Stimulated activated CD8-positive, alpha-beta memory T cell treated with anti-CD3 and anti-CD28 coated beads, Interleukin-2, amount 100 ng/mL, for 1 hour (primary cell): ENCODE results near the gene CNKSR1.

Experiments used
- DNase-seq, 2 donors: peaks; one replicate each; pipeline ENCODE4 v3.0.0-alpha.2; 2020; ENCODE audit warnings: low read depth in 2 of 2

CNKSR1 gene, protein sequence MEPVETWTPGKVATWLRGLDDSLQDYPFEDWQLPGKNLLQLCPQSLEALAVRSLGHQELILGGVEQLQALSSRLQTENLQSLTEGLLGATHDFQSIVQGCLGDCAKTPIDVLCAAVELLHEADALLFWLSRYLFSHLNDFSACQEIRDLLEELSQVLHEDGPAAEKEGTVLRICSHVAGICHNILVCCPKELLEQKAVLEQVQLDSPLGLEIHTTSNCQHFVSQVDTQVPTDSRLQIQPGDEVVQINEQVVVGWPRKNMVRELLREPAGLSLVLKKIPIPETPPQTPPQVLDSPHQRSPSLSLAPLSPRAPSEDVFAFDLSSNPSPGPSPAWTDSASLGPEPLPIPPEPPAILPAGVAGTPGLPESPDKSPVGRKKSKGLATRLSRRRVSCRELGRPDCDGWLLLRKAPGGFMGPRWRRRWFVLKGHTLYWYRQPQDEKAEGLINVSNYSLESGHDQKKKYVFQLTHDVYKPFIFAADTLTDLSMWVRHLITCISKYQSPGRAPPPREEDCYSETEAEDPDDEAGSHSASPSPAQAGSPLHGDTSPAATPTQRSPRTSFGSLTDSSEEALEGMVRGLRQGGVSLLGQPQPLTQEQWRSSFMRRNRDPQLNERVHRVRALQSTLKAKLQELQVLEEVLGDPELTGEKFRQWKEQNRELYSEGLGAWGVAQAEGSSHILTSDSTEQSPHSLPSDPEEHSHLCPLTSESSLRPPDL

DNA sequence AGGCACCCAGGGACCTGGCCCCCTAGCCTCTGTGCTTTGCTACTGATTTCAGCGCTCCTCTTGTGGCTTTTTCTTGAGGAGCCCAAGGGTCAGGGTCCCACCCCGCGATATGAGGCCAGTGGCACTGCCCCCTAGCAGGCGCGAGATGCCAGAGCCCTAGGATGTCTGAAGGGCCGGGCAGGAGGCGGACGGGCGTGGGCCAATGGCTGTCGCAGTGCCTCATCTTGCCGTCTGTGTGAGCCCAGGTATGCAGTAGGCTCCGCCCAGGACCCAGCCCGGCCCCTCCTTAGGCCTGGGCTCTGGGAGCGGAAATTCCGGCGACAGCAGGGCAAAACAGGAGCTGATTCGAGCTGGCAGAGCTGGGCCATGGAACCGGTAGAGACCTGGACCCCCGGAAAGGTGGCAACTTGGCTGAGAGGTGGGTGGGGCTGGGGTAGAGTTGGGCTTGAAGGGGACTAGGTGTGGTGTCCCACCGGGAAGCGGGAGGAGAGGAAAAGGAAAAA lies at the start of gene CNKSR1:
TSS of gene CNKSR1 (plus strand) at position 310 of the 503 bp plus-strand sequence. CDS start at position 367, 57 bp downstream.
- DNase-seq = no peak

DNA sequence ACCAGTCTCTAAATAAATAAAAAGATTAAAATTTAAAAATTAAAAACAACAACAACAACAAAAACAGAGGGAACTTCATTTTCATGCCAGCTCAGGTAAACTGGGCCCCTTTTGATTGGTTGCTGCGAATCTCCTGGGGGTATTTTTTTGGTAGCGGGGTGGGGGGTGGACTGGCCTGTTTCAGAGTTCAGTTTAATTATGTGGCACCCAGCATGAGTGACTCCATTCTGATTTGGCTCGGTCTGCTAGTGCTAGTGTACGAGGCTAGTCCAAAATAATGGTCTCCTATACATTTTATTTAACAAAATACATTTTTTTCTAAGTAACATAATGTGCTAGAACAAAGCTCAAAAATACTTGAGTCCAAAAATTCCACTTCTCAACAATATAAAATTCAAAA lies 47.5 kb upstream of the CNKSR1 start:
- no peak for DNase-seq

DNA sequence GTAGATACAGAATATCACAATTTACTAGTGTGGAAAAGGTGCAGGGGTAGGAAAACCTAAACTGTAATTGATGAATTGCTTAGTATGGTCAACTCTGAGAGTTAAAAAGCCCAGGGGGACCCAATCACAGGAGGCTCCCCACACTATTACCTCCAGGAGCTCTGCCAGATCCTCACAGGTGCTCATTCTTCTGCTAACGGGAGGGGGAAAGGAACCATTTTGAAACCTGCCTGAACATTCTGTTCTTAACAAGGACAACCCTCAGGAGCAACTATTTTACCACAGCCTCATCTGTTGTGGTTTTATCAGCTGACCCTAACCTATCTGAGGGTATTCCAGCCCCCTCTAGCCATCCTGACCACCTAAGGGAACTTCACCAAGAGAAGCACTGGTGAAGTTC lies 46.6 kb upstream of the CNKSR1 start:
- no peak for DNase-seq

DNA sequence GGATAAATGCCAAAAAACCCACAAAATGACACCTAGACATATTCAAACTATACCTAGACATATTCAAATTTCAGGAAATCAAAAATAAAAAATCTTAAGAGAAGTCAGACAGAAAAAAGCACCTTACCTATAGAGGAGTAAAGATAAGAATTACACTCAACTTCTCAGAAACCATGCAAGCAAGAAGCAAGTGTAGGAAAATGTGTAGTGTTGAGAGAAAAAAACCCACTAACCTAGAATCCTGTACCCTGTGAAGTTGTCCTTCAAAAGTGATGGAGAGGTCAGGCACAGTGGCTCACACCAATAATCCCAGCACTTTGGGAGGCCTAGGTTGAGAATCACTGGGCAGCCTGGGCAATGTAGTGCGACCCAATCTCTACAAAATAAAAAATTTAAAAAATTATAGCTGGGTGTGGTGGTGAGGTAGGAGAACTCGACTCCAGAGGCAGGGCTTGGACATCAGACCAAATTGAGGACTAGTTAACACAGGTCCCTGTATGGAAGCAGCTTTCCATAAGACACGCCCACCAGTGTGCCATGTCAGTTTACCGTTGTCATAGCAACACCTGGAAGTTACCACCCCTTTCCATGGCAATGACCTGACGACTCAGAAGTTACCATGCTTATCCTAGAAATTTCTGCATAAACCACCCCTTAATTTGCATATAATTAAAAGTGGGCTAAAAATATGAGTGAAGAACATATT lies 45.0 kb upstream of the CNKSR1 start:
- no peak for DNase-seq

DNA sequence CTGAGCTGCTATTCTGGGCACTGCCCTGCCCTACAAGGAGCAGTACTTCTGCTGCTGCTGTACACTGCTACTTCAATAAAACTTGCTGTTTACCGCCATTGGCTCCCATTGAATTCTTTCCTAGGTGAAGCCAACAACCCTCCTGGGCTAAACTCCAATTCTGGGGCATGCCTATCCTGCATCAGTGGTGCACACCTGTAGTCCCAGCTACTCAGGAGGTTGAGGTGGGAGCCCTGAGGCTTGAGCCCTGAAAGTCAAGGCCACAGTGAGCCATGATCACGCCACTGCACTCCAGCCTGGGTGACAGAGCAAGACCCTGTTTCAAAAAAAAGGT lies 44.5 kb upstream of the CNKSR1 start:
- DNase-seq = no peak

DNA sequence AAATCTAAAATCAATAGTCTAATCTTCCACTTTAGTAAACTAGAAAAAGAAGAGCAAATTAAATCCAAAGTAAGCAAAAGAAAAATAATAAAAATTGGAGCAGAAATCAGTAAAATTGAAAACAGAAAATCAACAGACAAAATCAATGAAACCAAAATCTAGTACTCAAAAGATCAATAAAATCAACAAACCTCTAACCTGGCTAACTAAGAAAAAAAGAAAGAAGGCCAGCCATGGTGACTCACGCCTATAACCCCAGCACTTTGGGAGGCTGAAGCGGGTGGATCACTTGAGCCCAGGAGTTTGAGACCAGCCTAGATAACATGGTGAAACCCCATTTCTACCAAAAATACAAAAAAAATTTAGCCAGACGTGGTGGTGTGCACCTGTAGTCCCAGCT lies 42.8 kb upstream of the CNKSR1 start:
- no peak for DNase-seq

GRCh38 chr1:26138974-26139558 lies 38.2 kb upstream of the CNKSR1 start:
- DNase-seq = no peak

- DNase-seq = no peak
Measured at GRCh38 chr1:26142159-26142558, 35.1 kb upstream of the CNKSR1 start.

- DNase-seq = peak; percentile 47 to 55
Measured at GRCh38 chr1:26145041-26145959, 32.0 kb upstream of the CNKSR1 start.

GRCh38 chr1:26145960-26146294 lies 31.4 kb upstream of the CNKSR1 start:
- DNase-seq = no peak

- no peak for DNase-seq
Measured at GRCh38 chr1:26148887-26149286, 28.4 kb upstream of the CNKSR1 start.

DNA sequence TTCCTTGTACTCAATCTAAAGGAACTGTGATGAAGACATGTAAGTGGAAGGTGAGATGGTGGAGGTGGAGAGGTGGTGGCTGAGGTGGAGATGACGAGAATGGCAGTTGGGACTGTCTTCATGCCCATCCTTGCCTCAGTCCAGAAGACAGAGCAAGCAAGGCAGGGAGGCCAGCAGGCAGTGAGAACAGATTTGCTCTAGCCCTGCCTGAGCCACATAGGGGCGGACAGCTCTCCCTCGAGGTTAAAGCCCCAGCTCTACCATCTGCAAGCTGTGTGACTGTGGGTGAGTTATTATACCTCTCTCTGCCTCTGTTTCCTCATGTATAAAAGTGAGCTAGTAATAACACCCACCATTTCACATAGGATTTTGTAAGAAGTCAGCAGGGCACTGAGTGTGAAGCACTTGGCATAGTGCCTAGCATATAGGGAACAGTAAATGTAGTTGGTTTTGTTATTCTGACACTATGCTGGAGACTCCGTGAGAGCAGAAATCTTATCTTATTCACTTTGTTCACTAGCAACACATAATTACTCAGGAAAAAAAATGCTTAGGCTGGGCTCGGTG lies 23.2 kb upstream of the CNKSR1 start:
- no peak for DNase-seq

DNA sequence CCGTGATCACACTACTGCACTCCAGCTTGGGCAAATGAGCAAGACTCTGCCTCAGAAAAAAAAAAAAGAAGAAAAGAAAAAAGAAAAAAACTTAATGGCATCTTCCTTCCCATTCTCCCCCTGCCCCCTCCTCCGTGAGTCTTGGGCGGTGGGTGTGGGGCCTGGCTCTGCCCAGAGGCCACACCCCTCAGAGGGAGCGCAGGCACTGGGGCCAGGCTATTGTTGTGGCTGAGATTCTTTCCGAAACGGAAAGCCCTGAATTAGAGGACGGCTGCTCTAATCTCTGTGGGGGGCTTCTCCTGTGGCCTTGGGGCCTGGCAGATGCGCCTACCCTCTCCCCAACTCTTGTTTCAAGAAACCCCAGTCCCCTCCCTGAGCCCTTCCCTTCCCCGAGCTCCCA lies 22.5 kb upstream of the CNKSR1 start:
- DNase-seq = no peak

GRCh38 chr1:26155370-26156284 lies 21.7 kb upstream of the CNKSR1 start:
- no peak for DNase-seq

- DNase-seq = no peak
Measured at GRCh38 chr1:26156285-26157038, 20.8 kb upstream of the CNKSR1 start.

DNA sequence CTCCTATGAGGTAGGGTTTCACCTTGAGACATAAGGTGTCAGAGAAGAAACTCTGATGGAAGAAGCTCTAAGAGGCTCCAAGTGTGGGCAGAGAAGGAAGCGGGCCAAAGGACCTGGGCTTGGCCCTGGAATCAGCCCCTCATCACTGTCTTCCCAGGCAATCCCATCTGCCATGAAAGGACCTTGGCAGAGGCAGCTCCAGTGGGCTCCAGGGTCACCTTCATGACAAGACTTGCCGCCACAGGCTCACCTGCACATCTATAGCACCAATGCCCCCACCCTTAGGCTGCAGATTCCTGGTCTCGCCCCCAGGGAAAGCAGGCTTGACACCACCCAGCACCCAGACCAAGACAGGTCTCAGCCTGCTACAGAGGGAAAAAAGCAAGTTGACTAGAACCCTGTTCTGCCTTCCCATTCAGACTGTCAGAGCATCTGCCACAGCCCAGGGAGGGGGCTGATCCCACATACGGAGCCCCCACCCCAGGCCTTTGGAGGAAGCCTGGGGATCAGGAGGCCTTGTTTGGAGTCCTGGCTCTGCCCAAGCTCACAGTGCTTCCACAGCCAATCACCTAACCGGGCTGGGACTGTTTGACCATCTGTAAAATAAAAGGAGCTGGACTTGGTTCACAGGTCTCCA lies 18.9 kb upstream of the CNKSR1 start:
- no peak for DNase-seq

DNA sequence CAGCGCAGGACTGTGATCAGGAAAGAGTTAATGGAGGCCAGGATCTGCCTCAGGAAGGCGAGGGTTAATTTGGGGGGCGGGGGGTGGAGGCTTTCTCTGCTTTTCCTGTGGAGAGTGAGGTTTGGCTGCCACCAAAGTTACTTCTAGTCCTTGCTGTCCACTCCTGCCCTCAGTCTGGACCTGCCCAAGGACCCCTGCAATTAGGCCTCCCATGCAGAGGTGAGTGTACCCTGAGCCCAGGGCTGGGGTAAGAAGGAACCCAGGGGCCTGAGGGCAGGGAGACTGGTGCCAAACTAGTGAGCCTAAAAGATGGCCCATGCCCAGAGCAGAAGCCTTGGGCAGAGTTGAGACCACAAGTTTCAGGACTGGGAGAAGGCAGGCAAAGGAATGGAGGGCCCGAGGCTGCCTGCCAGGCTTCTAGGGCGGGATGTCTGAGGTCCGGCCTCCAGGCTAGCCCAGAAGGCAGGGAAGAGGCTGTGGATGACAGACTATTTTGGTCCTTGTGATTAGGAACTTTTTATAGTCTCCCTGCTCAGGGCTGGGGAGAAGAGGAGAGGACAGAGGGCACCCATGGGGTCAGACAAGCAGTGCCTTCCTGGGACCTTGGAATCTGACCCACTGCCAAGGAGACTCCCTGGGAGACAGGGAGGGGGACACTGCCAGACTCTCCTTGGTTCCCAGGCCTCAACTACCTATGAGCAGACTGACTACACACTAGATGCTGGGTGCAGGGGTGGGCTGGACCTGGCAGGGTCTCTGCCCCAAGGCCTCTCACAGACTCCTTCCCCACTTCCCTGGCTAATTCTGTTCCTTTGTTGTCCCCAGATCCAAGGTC lies 18.2 kb upstream of the CNKSR1 start, which contains the start of gene FAM110D:
TSS of gene FAM110D (plus strand) at position 172 of the 835 bp plus-strand sequence. CDS start 2,213 bp downstream, outside the sequence.
- DNase-seq = no peak

- no peak for DNase-seq
Measured at GRCh38 chr1:26159743-26160039, 17.6 kb upstream of the CNKSR1 start.
